SJSA1 (cell line): ENCODE measurements around the gene BICDL1. TPM values are rescaled to one million over a fixed set of nuclear protein-coding genes. Genes with fewer than 3 reads are reported as not detected.

Experiments
- DNase-seq, 2 experiments: peaks; one replicate each; pipeline ENCODE4 v3.0.0-alpha.2; 2015 to 2020; ENCODE audit warnings: low spot score in 2 of 2, low read depth in 1 of 2
- H3K27ac ChIP-seq: fragments of 250-450 bp; sonication (Bioruptor Pico); 2 replicates; pipeline ENCODE4 v1.5.1; 2020; ENCODE audit warnings: mild to moderate bottlenecking, moderate library complexity
- H3K27me3 ChIP-seq: fragments of 250-450 bp; sonication (Bioruptor Pico); replicated peaks from 2 replicates; pipeline ENCODE4 v1.5.1; 2020; ENCODE audit warnings: mild to moderate bottlenecking, moderate library complexity
- H3K36me3 ChIP-seq: fragments of 250-450 bp; sonication (Bioruptor Pico); 2 replicates; pipeline ENCODE4 v1.5.1; 2020; ENCODE audit warnings: mild to moderate bottlenecking
- H3K4me1 ChIP-seq: fragments of 250-450 bp; sonication (Bioruptor Pico); replicated peaks from 2 replicates; pipeline ENCODE4 v1.6.1; 2021; ENCODE audit warnings: mild to moderate bottlenecking
- H3K4me3 ChIP-seq: fragments of 250-450 bp; sonication (Bioruptor Pico); 2 replicates; pipeline ENCODE4 v1.5.1; 2020; ENCODE audit warnings: mild to moderate bottlenecking
- H3K9me3 ChIP-seq: fragments of 250-450 bp; sonication (Bioruptor Pico); replicated peaks from 2 replicates; pipeline ENCODE4 v1.5.1; 2020; ENCODE audit warnings: mild to moderate bottlenecking
- total RNA-seq: library from RNA; depleted of rRNA; stranded (reverse); fragments of >200 nt; shearing (Covaris generic); gene quantifications from 2 replicates; pipeline ENCODE4 v1.2.3, GENCODE V29; 2014

Gene BICDL1
- total RNA-seq, 1 experiment from 2014 or later: not detected

- Histone ChIP-seq H3K27ac (peak overlapping the region; percentile 23; the same call in 1 of the 2 replicates), H3K4me3 (peak overlapping the region; percentile 26), H3K36me3 (no peaks in the 10 kb centered on the region), H3K27me3 (no peaks in the 10 kb centered on the region), H3K9me3 (no peaks in the 10 kb centered on the region), H3K4me1 (peaks cover 12% of the 10 kb centered on the region)
- peak; percentile 96 to 98 for DNase-seq
These were observed 98.0 kb downstream of the BICDL1 start for GRCh38 chr12:120086801-120087621.

- Histone ChIP-seq H3K27ac (no peak overlapping the region), H3K27me3 (no peaks in the 10 kb centered on the region), H3K36me3 (0 out of 2 replicates have a peak, but pooled peaks cover 2% of the 10 kb centered on the region), H3K4me1 (peaks cover 12% of the 10 kb centered on the region), H3K4me3 (no peak overlapping the region), H3K9me3 (no peaks in the 10 kb centered on the region)
- no peak for DNase-seq
These were observed 100.1 kb downstream of the BICDL1 start for GRCh38 chr12:120089105-120089504.

DNA sequence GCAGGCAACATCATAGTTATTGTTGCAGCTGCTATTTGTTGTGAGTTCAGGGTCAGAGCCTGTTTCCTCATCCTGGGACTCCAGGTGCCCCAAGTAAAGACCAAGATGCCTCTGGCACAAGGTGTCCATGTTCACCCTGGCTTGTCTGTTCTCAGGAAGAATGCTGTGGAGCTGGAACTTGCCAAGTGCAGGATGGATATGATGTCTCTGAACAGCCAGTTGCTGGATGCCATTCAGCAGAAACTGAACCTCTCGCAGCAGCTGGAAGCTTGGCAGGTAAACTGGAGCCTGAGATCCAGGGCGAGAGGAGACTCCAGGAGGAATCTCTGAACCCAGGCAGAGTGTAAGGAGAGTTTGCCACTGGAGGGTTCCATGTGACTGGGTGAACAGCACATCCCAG lies 100.8 kb downstream of the BICDL1 start:
- Histone ChIP-seq H3K27me3 (no peaks in the 10 kb centered on the region), H3K9me3 (no peaks in the 10 kb centered on the region), H3K27ac (no peak overlapping the region), H3K4me1 (peaks cover 12% of the 10 kb centered on the region), H3K4me3 (no peak overlapping the region), H3K36me3 (0 out of 2 replicates have a peak, but pooled peaks cover 5% of the 10 kb centered on the region)
- DNase-seq: no peak

DNA sequence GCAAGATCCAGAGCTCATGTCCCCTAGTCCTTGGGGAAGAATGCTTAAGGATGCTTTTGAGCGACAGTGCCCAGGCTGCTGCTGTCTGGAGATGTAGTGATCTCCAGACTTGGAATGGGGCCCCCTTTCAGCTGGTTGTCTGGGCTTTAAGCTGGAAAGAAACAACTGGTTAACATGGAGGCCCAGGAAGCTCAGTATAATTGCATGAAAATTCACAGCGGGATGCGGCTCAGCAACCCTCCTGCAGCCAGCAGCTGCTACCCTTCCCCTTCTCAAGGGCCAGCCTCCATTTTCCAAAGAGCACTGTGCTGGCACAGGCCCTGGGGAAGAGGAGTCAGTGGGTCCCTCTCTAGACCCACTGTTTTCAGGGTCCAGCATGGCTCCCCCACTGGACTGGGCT lies 101.2 kb downstream of the BICDL1 start:
- 0 out of 2 replicates have a peak, but pooled peaks cover 5% of the 10 kb centered on the region for H3K36me3 ChIP-seq
- peaks cover 12% of the 10 kb centered on the region for H3K4me1 ChIP-seq
- H3K27ac ChIP-seq: no peak overlapping the region
- DNase-seq: no peak
- no peak overlapping the region for H3K4me3 ChIP-seq
- no peaks in the 10 kb centered on the region for H3K27me3 ChIP-seq
- H3K9me3 ChIP-seq: no peaks in the 10 kb centered on the region

- Histone ChIP-seq H3K36me3 (peaks cover 6% of the 10 kb centered on the region; the same call in 1 of the 2 replicates), H3K27ac (no peak overlapping the region), H3K4me3 (no peak overlapping the region), H3K27me3 (no peaks in the 10 kb centered on the region), H3K9me3 (no peaks in the 10 kb centered on the region), H3K4me1 (peaks cover 12% of the 10 kb centered on the region)
- DNase-seq: no peak
These were observed 101.7 kb downstream of the BICDL1 start for GRCh38 chr12:120090626-120091295.

DNA sequence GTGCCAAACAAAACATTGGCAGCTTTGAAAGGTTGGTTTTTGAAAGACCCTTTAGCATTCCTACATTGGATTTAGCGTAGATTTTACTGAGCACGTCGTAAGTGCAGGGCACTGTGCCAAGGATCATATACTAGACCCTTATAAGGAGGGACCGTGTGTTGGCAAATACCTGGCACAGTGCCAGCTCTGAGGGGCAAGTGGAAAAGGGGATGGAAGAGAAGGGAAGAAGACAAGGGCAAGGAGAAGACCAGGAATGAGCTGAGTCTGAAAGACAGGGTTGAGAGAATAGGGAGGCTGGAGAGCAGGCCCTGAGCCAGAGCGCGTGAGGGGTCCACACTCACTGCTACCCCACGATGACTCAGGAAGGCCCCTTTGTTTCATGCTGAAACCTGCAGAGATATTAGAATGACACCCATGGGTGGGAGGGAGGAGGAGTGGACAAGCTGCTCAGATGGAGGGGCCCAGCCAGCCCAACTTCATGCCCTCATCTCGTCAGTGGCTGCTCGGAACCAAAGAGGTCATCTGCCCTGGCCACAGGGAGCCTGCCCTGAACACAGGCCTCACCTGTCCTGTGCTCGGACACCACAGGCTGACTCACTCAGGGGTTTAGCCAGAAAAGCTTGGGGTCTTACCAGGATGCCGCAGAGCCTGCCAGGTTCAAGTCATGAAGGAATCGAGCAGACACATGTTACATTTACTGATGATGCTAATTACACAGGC lies 102.5 kb downstream of the BICDL1 start:
- Histone ChIP-seq H3K27me3 (no peaks in the 10 kb centered on the region), H3K27ac (no peak overlapping the region), H3K4me3 (no peak overlapping the region), H3K4me1 (peaks cover 10% of the 10 kb centered on the region), H3K36me3 (peaks cover 14% of the 10 kb centered on the region), H3K9me3 (no peaks in the 10 kb centered on the region)
- DNase-seq: no peak

DNA sequence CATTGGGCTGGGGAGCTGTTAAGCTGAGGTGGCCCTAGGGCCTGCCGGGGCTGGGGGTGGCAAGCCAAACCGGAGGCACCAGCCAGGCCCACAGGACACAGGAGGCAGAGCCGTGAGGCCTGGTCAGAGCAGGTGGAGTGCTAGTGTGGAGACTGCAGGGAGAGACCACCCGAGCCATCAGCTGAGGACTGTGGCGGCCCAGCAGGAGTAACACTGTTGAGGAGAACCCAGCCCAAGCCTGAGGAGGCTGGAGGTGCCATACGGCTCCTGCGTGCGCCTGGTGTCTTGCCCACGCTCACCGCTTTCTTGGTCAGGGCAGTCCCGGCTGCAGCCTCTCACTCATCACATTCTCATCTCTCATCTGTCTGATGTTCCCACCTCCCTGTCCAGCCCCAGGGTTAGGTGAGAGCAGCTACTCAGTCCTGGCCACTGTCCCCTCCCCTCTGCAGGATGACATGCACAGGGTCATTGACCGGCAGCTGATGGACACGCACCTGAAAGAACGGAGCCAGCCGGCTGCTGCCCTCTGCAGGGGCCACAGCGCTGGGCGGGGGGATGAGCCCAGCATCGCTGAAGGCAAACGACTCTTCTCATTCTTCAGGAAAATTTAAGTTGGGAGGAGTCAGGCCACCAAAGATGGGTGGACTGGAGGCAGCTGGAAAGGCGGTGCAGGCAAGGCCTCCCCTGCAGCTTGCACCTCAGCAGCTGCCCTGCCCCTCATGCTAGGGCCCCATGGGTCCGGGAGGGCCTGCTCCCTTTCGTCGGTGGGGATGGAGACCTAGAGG lies 103.7 kb downstream of the BICDL1 start:
- Histone ChIP-seq H3K4me3 (no peak overlapping the region), H3K9me3 (no peaks in the 10 kb centered on the region), H3K36me3 (peaks cover 24% of the 10 kb centered on the region), H3K27ac (no peak overlapping the region), H3K4me1 (no peaks in the 10 kb centered on the region; the same call in 1 of the 2 replicates), H3K27me3 (no peaks in the 10 kb centered on the region)
- no peak for DNase-seq

GRCh38 chr12:120093336-120093591 lies 104.2 kb downstream of the BICDL1 start:
- Histone ChIP-seq H3K4me3 (no peak overlapping the region), H3K4me1 (no peaks in the 10 kb centered on the region), H3K36me3 (peaks cover 27% of the 10 kb centered on the region), H3K27ac (no peak overlapping the region), H3K27me3 (no peaks in the 10 kb centered on the region), H3K9me3 (no peaks in the 10 kb centered on the region)
- DNase-seq: no peak

GRCh38 chr12:120093592-120094355 lies 104.7 kb downstream of the BICDL1 start:
- Histone ChIP-seq H3K27ac (no peak overlapping the region), H3K4me3 (no peak overlapping the region), H3K36me3 (peaks cover 33% of the 10 kb centered on the region), H3K9me3 (no peaks in the 10 kb centered on the region), H3K27me3 (no peaks in the 10 kb centered on the region), H3K4me1 (no peaks in the 10 kb centered on the region)
- DNase-seq: no peak

DNA sequence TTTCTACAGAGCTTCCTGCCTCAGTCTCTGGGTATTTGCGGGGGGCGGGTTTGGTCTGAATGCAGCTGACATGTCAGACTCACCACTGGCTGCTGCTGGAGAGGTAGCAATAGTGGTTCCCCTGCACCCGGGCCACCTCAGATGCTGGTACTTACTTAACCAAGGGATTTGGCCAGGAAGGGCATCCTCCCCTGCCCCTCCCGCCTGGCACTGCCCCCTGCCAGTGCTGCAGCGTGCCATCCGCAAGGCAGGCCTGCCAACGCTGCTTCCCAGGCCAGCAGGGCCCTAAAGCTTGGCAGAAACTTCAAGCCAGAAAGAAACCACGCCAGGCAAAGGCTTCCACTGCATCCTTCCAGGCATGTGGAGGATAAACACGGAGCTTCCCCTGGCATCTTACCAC lies 105.4 kb downstream of the BICDL1 start:
- H3K4me1 ChIP-seq: no peaks in the 10 kb centered on the region
- no peaks in the 10 kb centered on the region for H3K9me3 ChIP-seq
- no peak overlapping the region for H3K4me3 ChIP-seq
- H3K27ac ChIP-seq: no peak overlapping the region
- no peaks in the 10 kb centered on the region for H3K27me3 ChIP-seq
- H3K36me3 ChIP-seq: peaks cover 38% of the 10 kb centered on the region
- DNase-seq: no peak

DNA sequence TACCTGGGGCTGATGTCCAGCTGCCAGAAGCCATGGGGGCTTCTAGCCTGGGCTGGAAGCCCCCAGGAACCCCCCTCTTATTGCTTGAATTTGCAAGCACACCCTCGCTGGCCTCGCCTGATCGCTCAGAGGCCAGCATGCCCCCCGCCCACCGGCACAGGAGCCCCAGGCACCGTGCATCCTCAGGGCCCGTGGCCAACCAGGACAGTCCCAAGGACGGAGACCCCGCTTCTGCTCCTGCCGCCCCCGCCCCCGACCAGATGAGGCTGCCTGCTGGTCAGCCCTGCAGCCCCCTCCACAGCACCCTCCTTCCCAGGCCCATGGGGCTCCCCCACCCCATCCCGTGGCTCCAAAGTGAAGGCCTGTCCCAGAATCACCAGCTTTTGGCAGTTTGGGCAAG lies 106.3 kb downstream of the BICDL1 start:
- no peak for DNase-seq
- Histone ChIP-seq H3K27ac (no peak overlapping the region), H3K27me3 (no peaks in the 10 kb centered on the region), H3K4me3 (no peak overlapping the region), H3K36me3 (peaks cover 45% of the 10 kb centered on the region), H3K4me1 (no peaks in the 10 kb centered on the region), H3K9me3 (no peaks in the 10 kb centered on the region)

GRCh38 chr12:120095736-120096135 lies 106.7 kb downstream of the BICDL1 start:
- H3K4me3 ChIP-seq: no peak overlapping the region
- no peaks in the 10 kb centered on the region for H3K4me1 ChIP-seq
- no peak overlapping the region for H3K27ac ChIP-seq
- H3K27me3 ChIP-seq: no peaks in the 10 kb centered on the region
- no peaks in the 10 kb centered on the region for H3K9me3 ChIP-seq
- peaks cover 49% of the 10 kb centered on the region for H3K36me3 ChIP-seq
- no peak for DNase-seq

- Histone ChIP-seq H3K27me3 (no peaks in the 10 kb centered on the region), H3K4me3 (no peak overlapping the region), H3K36me3 (peaks cover 57% of the 10 kb centered on the region), H3K9me3 (no peaks in the 10 kb centered on the region), H3K27ac (no peak overlapping the region), H3K4me1 (no peaks in the 10 kb centered on the region)
- no peak for DNase-seq
These were observed 107.7 kb downstream of the BICDL1 start for GRCh38 chr12:120096671-120097202.
